GM10266 (cell line): ENCODE data around the gene ATP9B.

ENCODE experiments used
- DNase-seq: peaks from one replicate; pipeline ENCODE4 v3.0.0; 2012; ENCODE audit errors: extremely low spot score
- CTCF ChIP-seq: IDR thresholded peaks from 2 replicates; pipeline ENCODE4 v1.5.1; 2012; ENCODE audit warnings: mild to moderate bottlenecking, low read depth; ENCODE audit not compliant: control insufficient read depth, insufficient read depth; ENCODE audit errors: missing control alignments

Gene ATP9B

GRCh38 chr18:79062806-79063205, 6.4 kb upstream of the ATP9B start:
- no peak for TF ChIP-seq CTCF
- no peak for DNase-seq

- DNase-seq, result no peak
- TF ChIP-seq CTCF, result no peak
Observed at GRCh38 chr18:79064228-79064627, 5.0 kb upstream of the ATP9B start.

GRCh38 chr18:79065802-79066201, 3.4 kb upstream of the ATP9B start:
- TF ChIP-seq CTCF, result no peak
- DNase-seq, result no peak

- TF ChIP-seq CTCF, result no peak
- DNase-seq, result no peak
Observed at GRCh38 chr18:79067611-79068010, 1.6 kb upstream of the ATP9B start.

- no peak for DNase-seq
- no peak for TF ChIP-seq CTCF
Observed at GRCh38 chr18:79068341-79068936, 755 bp upstream of the ATP9B start.

GRCh38 chr18:79069717-79070151, 540 bp downstream of the ATP9B start:
- no peak for DNase-seq
- TF ChIP-seq CTCF, result no peak

GRCh38 chr18:79070486-79070885, 1.3 kb downstream of the ATP9B start:
- no peak for TF ChIP-seq CTCF
- DNase-seq, result no peak
